Astrocyte (in vitro differentiated cells and primary cell): ENCODE data around the gene NINJ1. TPM values are rescaled to one million over a fixed set of nuclear protein-coding genes. Genes with fewer than 3 reads are reported as not detected.

Experiments
- DNase-seq: peaks from one replicate; pipeline ENCODE4 v3.0.0-alpha.2; 2010; ENCODE audit warnings: low read depth
- FAIRE-seq: peaks from 2 replicates; lab custom pipeline; 2011; peaks lifted over from hg19 to GRCh38; lab: Jason Lieb, UNC
- H2AFZ ChIP-seq: 2 replicates; pipeline ENCODE4 v1.6.0; 2012; ENCODE audit warnings: low read depth, low read length, inconsistent platforms
- H3K27ac ChIP-seq: 2 replicates; pipeline ENCODE4 v1.5.1; 2011; ENCODE audit warnings: low read depth, low read length, inconsistent platforms
- H3K27me3 ChIP-seq: 2 replicates; pipeline ENCODE4 v1.6.0; 2011; ENCODE audit warnings: low read length, inconsistent platforms; ENCODE audit not compliant: insufficient read depth
- H3K36me3 ChIP-seq: 2 replicates; pipeline ENCODE4 v1.5.1; 2011; ENCODE audit warnings: low read length, inconsistent platforms; ENCODE audit not compliant: insufficient read depth
- H3K4me1 ChIP-seq: 2 replicates; pipeline ENCODE4 v1.5.1; 2011; ENCODE audit warnings: low read length, inconsistent platforms; ENCODE audit not compliant: insufficient read depth
- H3K4me2 ChIP-seq: 2 replicates; pipeline ENCODE4 v1.6.0; 2012; ENCODE audit warnings: low read length, inconsistent platforms
- H3K4me3 ChIP-seq: 2 replicates; pipeline ENCODE4 v1.5.1; 2011; ENCODE audit warnings: low read depth, mild to moderate bottlenecking, low read length, inconsistent platforms; ENCODE audit not compliant: insufficient read depth
- H3K79me2 ChIP-seq: 2 replicates; pipeline ENCODE4 v1.6.0; 2012; ENCODE audit warnings: mild to moderate bottlenecking, low read length, inconsistent platforms; ENCODE audit not compliant: insufficient read depth
- H3K9ac ChIP-seq: 2 replicates; pipeline ENCODE4 v1.6.0; 2012; ENCODE audit warnings: mild to moderate bottlenecking, low read length, inconsistent platforms
- H3K9me3 ChIP-seq: 2 replicates; pipeline ENCODE4 v1.5.1; 2012; ENCODE audit warnings: low read depth, mild to moderate bottlenecking, low read length, inconsistent platforms; ENCODE audit not compliant: insufficient read depth
- H4K20me1 ChIP-seq: 2 replicates; pipeline ENCODE4 v1.6.0; 2012; ENCODE audit warnings: low read length, inconsistent platforms; ENCODE audit not compliant: insufficient read depth
- H3K27ac Mint-ChIP-seq: one replicate; pipeline ENCODE4 v1.8.0; 2021; ENCODE audit warnings: mild to moderate bottlenecking, mixed read lengths; ENCODE audit not compliant: unreplicated experiment
- H3K27me3 Mint-ChIP-seq: one replicate; pipeline ENCODE4 v1.8.0; 2021; ENCODE audit warnings: low read depth, mixed read lengths; ENCODE audit not compliant: unreplicated experiment
- H3K36me3 Mint-ChIP-seq: one replicate; pipeline ENCODE4 v1.8.0; 2021; ENCODE audit warnings: low read depth, mixed read lengths; ENCODE audit not compliant: unreplicated experiment
- H3K4me1 Mint-ChIP-seq: one replicate; pipeline ENCODE4 v1.8.0; 2021; ENCODE audit warnings: low read depth, mixed read lengths; ENCODE audit not compliant: unreplicated experiment
- H3K4me3 Mint-ChIP-seq: one replicate; pipeline ENCODE4 v1.8.0; 2021; ENCODE audit warnings: mild to moderate bottlenecking, moderate library complexity, mixed read lengths; ENCODE audit not compliant: unreplicated experiment
- H3K9me3 Mint-ChIP-seq: one replicate; pipeline ENCODE4 v1.8.0; 2021; ENCODE audit warnings: mild to moderate bottlenecking, mixed read lengths; ENCODE audit not compliant: unreplicated experiment
- EZH2 ChIP-seq: IDR thresholded peaks from 2 replicates; pipeline ENCODE4 v1.6.1; 2012; ENCODE audit warnings: mild to moderate bottlenecking, low read length, inconsistent platforms; ENCODE audit not compliant: insufficient read depth
- total RNA-seq: library from RNA; stranded (reverse); gene quantifications from 2 replicates; pipeline ENCODE4 v1.2.1, GENCODE V29; 2021
- TF ChIP-seq, protein P1 (sequence below): IDR thresholded peaks from 2 replicates; pipeline ENCODE4 v1.5.1; 2011; ENCODE audit warnings: low read depth, mild to moderate bottlenecking, inconsistent platforms, low read length, moderate library complexity; ENCODE audit not compliant: insufficient read depth

Gene NINJ1
- total RNA-seq, 1 donor from 2014 or later: 28.3 TPM

DNA sequence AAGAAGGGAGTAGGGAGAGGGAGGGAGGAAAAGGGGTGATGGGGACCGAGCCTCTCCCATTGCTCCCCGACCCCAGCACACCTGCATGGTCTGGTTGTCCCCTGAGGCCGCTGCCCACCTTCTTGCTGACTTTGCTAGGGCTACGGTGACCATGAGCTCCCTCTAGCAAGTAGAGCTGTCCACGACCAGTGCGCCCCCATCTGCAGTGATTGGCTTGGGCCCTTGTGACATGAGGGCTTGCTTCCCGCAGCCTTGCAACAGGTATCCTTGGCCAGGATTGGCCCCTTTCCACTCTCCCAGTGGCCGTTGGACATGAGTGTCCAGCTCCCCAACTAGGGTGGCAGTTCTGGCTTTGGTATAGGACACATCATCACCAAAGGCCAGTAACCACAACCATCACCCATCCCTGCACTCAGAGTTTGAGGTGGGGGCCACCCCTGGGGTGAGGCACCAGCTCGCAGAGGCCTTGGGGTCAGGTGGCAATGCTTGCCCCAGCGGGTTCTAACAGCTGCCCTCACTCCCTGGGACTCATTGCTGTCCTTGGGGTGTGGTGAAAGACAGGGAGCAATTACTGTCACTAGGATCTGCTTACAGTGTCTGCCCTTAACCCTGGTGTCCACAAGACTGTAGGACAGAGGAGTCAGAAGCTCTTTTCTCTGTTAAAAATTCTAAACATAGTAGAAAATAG is 17.2 kb upstream of the NINJ1 start:
- H3K27ac Mint-ChIP-seq: no peak overlapping the region
- Histone ChIP-seq H3K4me3 (no peak overlapping the region), H3K9ac (no peak overlapping the region), H3K4me1 (no peaks in the 10 kb centered on the region), H3K27me3 (no peaks in the 10 kb centered on the region), H4K20me1 (no peaks in the 10 kb centered on the region), H2AFZ (no peak overlapping the region), H3K9me3 (no peaks in the 10 kb centered on the region), H3K4me2 (no peak overlapping the region), H3K36me3 (no peaks in the 10 kb centered on the region), H3K79me2 (no peaks in the 10 kb centered on the region), H3K27ac (no peak overlapping the region)
- peaks cover 10% of the 10 kb centered on the region for H3K27me3 Mint-ChIP-seq
- FAIRE-seq: no peak
- H3K9me3 Mint-ChIP-seq: peaks cover 2% of the 10 kb centered on the region
- TF ChIP-seq, protein P1, sequence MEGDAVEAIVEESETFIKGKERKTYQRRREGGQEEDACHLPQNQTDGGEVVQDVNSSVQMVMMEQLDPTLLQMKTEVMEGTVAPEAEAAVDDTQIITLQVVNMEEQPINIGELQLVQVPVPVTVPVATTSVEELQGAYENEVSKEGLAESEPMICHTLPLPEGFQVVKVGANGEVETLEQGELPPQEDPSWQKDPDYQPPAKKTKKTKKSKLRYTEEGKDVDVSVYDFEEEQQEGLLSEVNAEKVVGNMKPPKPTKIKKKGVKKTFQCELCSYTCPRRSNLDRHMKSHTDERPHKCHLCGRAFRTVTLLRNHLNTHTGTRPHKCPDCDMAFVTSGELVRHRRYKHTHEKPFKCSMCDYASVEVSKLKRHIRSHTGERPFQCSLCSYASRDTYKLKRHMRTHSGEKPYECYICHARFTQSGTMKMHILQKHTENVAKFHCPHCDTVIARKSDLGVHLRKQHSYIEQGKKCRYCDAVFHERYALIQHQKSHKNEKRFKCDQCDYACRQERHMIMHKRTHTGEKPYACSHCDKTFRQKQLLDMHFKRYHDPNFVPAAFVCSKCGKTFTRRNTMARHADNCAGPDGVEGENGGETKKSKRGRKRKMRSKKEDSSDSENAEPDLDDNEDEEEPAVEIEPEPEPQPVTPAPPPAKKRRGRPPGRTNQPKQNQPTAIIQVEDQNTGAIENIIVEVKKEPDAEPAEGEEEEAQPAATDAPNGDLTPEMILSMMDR: no peak
- TF ChIP-seq EZH2: no peak
- no peak overlapping the region for H3K4me3 Mint-ChIP-seq
- H3K36me3 Mint-ChIP-seq: no peaks in the 10 kb centered on the region
- H3K4me1 Mint-ChIP-seq: no peaks in the 10 kb centered on the region
- no peak for DNase-seq

- Mint-ChIP-seq H3K4me1 (peaks cover 1% of the 10 kb centered on the region), H3K4me3 (no peak overlapping the region)
- H3K4me2 ChIP-seq: no peak overlapping the region
These were observed 15.3 kb upstream of the NINJ1 start for GRCh38 chr9:93149361-93149760.

More at GRCh38 chr9:93149361-93149760, 15.3 kb upstream of the NINJ1 start:
- no peak overlapping the region for H2AFZ ChIP-seq
- H3K9me3 Mint-ChIP-seq: peaks cover 2% of the 10 kb centered on the region
- TF ChIP-seq, protein P1: no peak
- no peak for TF ChIP-seq EZH2
- H4K20me1 ChIP-seq: no peaks in the 10 kb centered on the region
- no peak overlapping the region for H3K27ac ChIP-seq
- peaks cover 2% of the 10 kb centered on the region for H3K27me3 ChIP-seq
- H3K36me3 ChIP-seq: no peaks in the 10 kb centered on the region
- no peak overlapping the region for H3K27ac Mint-ChIP-seq
- H3K9ac ChIP-seq: no peak overlapping the region
- no peaks in the 10 kb centered on the region for H3K4me1 ChIP-seq
- FAIRE-seq (no peak), DNase-seq (no peak)
- H3K4me3 ChIP-seq: no peak overlapping the region
- H3K79me2 ChIP-seq: no peaks in the 10 kb centered on the region
- no peaks in the 10 kb centered on the region for H3K36me3 Mint-ChIP-seq
- peaks cover 11% of the 10 kb centered on the region for H3K27me3 Mint-ChIP-seq
- no peaks in the 10 kb centered on the region for H3K9me3 ChIP-seq
